22Rv1 (cell line): ENCODE measurements around the gene NBDY.

Experiments
- CTCF ChIP-seq: fragments of 450-650 bp; IDR thresholded peaks from 2 replicates; pipeline ENCODE4 v1.5.1; 2017; ENCODE audit warnings: mild to moderate bottlenecking
- ZFX ChIP-seq: fragments of 450-650 bp; IDR thresholded peaks from 2 replicates; pipeline ENCODE4 v1.6.1; 2017; ENCODE audit warnings: antibody characterized with exemption, borderline replicate concordance

GRCh38 chrX:56727531-56727930 is 1.5 kb upstream of the NBDY start:
- TF ChIP-seq CTCF (no peak), ZFX (no peak)
